KMS-11 (cell line): ENCODE measurements around the gene NRCAM.

Source experiments
- H2AFZ ChIP-seq: fragments of 200-600 bp; sonication (generic); 2 replicates; pipeline ENCODE4 v1.6.1; 2016; ENCODE audit warnings: antibody characterized with exemption, mixed run types, low read depth
- H3K27ac ChIP-seq: fragments of 200-600 bp; sonication (generic); 2 replicates; pipeline ENCODE4 v1.6.1; 2016; ENCODE audit warnings: mild to moderate bottlenecking, mixed run types
- H3K27me3 ChIP-seq: fragments of 200-600 bp; sonication (generic); 2 replicates; pipeline ENCODE4 v1.6.1; 2017; ENCODE audit warnings: mild to moderate bottlenecking, low read depth, mixed run types, moderate library complexity; ENCODE audit not compliant: insufficient read depth
- H3K36me3 ChIP-seq: fragments of 200-600 bp; sonication (generic); 2 replicates; pipeline ENCODE4 v1.6.1; 2017; ENCODE audit warnings: mild to moderate bottlenecking, mixed run types; ENCODE audit not compliant: insufficient read depth
- H3K4me1 ChIP-seq: fragments of 200-600 bp; sonication (generic); 2 replicates; pipeline ENCODE4 v1.6.1; 2016; ENCODE audit warnings: mild to moderate bottlenecking, low read depth, mixed run types; ENCODE audit not compliant: poor library complexity, severe bottlenecking
- H3K4me2 ChIP-seq: fragments of 200-600 bp; sonication (generic); 2 replicates; pipeline ENCODE4 v1.7.0; 2016; ENCODE audit warnings: mild to moderate bottlenecking, mixed run types
- H3K4me3 ChIP-seq: fragments of 200-600 bp; sonication (generic); IDR thresholded peaks from 2 replicates; pipeline ENCODE4 v1.6.1; 2017; ENCODE audit warnings: low read depth, low read length, mixed read lengths; ENCODE audit not compliant: insufficient read depth
- H3K79me2 ChIP-seq: fragments of 200-600 bp; sonication (generic); 2 replicates; pipeline ENCODE4 v1.6.1; 2016; ENCODE audit warnings: low read depth, mixed run types; ENCODE audit not compliant: insufficient read depth
- H3K9ac ChIP-seq: fragments of 200-600 bp; sonication (generic); 2 replicates; pipeline ENCODE4 v1.6.1; 2016; ENCODE audit warnings: mild to moderate bottlenecking, mixed run types
- H4K20me1 ChIP-seq: fragments of 200-600 bp; sonication (generic); 2 replicates; pipeline ENCODE4 v1.6.1; 2016; ENCODE audit warnings: mild to moderate bottlenecking, mixed run types; ENCODE audit not compliant: insufficient read depth
- CTCF ChIP-seq: fragments of 200-600 bp; sonication (generic); conservative IDR thresholded peaks from 2 replicates; pipeline ENCODE4 v1.6.1; 2017; ENCODE audit warnings: low read depth, mild to moderate bottlenecking, antibody characterized with exemption, low read length, moderate library complexity, mixed read lengths

Gene NRCAM

GRCh38 chr7:108234281-108234680, 222.0 kb downstream of the NRCAM start:
- H3K36me3 ChIP-seq: no peaks in the 10 kb centered on the region
- no peaks in the 10 kb centered on the region for H3K27me3 ChIP-seq
- H3K4me2 ChIP-seq: peak overlapping the region; percentile 66; the same call in 1 of the 2 replicates
- no peak for TF ChIP-seq CTCF
- no peak overlapping the region for H3K9ac ChIP-seq
- H4K20me1 ChIP-seq: no peaks in the 10 kb centered on the region
- no peak overlapping the region for H3K4me3 ChIP-seq
- no peak overlapping the region for H3K27ac ChIP-seq
- H2AFZ ChIP-seq: no peak overlapping the region
- H3K4me1 ChIP-seq: peaks cover 61% of the 10 kb centered on the region
- no peaks in the 10 kb centered on the region for H3K79me2 ChIP-seq

- Histone ChIP-seq H3K36me3 (no peaks in the 10 kb centered on the region), H3K4me2 (no peak overlapping the region), H2AFZ (no peak overlapping the region), H3K27ac (no peak overlapping the region), H3K79me2 (no peaks in the 10 kb centered on the region), H3K9ac (no peak overlapping the region), H3K4me3 (no peak overlapping the region), H3K4me1 (peaks cover 46% of the 10 kb centered on the region), H3K27me3 (no peaks in the 10 kb centered on the region), H4K20me1 (no peaks in the 10 kb centered on the region)
- no peak for TF ChIP-seq CTCF
Observed at GRCh38 chr7:108232076-108232475, 224.2 kb downstream of the NRCAM start.

- no peak overlapping the region for H3K4me2 ChIP-seq
- no peaks in the 10 kb centered on the region for H3K79me2 ChIP-seq
- H3K9ac ChIP-seq: no peak overlapping the region
- H2AFZ ChIP-seq: no peak overlapping the region
- no peaks in the 10 kb centered on the region for H3K36me3 ChIP-seq
- H4K20me1 ChIP-seq: no peaks in the 10 kb centered on the region
- H3K27ac ChIP-seq: no peak overlapping the region
- no peak for TF ChIP-seq CTCF
- no peak overlapping the region for H3K4me3 ChIP-seq
- H3K4me1 ChIP-seq: peaks cover 37% of the 10 kb centered on the region
- H3K27me3 ChIP-seq: no peaks in the 10 kb centered on the region
Observed at GRCh38 chr7:108231221-108231620, 225.0 kb downstream of the NRCAM start.

GRCh38 chr7:108227366-108227765, 228.9 kb downstream of the NRCAM start:
- Histone ChIP-seq H3K27ac (no peak overlapping the region), H3K4me2 (no peak overlapping the region), H3K4me3 (no peak overlapping the region)

More at GRCh38 chr7:108227366-108227765, 228.9 kb downstream of the NRCAM start:
- no peaks in the 10 kb centered on the region for H3K27me3 ChIP-seq
- no peak for TF ChIP-seq CTCF
- no peak overlapping the region for H3K9ac ChIP-seq
- no peaks in the 10 kb centered on the region for H4K20me1 ChIP-seq
- H3K36me3 ChIP-seq: no peaks in the 10 kb centered on the region
- H2AFZ ChIP-seq: no peak overlapping the region
- H3K4me1 ChIP-seq: no peaks in the 10 kb centered on the region
- no peaks in the 10 kb centered on the region for H3K79me2 ChIP-seq
